Fibroblast of gingiva (primary cell): ENCODE data around the gene GGA1.
"Not testable (repeated sequence)": the region's sequence is repeated elsewhere in the genome, so short reads cannot be mapped to it uniquely, and the experiment has no call there.

Source experiments
- DNase-seq: peaks from one replicate; pipeline ENCODE4 v3.0.0-alpha.2; 2011; ENCODE audit warnings: low read depth

GGA1 gene

DNA sequence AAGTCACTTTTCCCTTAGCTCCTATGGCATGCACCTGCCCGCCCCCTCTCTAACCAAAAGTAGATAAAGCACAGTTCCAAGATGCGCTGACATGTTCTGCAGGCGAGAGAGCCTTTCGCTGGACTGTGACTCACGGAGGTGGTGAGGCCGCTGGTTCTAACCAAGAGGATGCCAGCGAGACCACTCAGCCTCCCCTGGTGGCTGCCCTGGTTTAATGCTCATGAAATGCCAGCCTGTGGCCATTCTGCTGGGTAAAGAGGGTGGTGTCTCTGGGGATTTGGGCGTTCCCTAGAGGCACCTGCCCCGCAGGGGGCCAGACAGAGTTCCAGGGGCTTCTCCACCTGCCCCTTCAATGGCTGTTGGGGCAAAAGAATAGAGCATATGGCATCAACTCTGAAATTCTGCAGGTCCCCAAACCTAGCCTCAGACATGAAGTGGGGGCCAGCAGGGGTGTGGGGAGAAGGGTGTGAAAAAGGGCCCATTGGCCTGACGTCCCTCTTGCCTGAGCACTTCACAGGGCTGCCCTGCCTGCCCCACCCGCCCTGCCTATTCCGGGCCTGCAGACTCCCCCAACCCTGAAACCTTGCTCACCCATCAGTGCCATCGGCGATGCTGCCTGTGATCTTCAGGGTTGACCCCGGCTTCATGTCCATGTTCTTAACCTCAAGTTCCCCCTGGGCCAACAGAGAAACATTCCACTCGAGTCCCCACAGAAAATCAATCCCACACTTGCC is 37.2 kb upstream of the GGA1 start:
- no peak for DNase-seq

DNA sequence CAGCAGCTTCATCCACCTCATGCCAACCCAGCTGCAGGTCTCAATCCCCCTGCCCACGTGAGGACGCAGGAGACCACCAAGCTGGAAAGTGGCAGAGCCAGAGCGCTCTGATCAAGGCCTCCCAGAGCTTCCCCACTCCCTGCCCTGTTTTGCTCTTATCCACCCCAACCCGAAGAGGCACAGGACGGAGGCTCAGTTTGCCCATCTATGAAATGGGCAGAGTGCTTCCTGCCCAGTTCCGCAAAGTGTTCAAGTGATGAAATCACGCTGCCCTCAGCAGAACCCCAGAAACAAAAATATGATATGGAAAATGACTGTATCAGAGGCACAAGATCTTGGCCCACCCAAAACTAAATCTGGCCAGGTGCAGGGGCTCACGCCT is 36.7 kb upstream of the GGA1 start:
- DNase-seq: no peak

DNA sequence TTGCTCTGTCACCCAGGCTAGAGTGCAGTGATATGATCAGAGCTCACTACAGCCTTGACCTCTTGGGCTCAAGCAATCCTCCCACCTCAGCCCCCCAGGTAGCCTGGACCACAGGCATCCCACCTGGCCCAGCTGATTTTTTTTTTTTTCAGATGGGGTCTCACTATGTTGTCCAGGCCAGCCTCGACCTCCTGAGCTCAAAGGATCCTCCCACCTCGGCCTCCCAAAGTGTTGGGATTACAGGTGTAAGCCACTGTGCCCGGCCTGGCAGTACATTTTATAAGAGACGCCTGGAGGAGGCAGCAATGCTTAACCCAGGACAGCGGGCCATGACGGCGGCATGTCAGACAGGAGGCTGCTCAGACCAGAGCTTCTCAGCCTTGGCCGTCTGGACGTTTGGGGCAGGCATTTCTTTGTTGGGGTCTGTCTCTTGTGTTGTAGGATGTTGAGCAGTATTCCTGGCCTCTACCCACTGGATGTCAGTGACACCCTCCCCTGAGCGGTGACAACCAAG is 33.1 kb upstream of the GGA1 start:
- DNase-seq: no peak

DNA sequence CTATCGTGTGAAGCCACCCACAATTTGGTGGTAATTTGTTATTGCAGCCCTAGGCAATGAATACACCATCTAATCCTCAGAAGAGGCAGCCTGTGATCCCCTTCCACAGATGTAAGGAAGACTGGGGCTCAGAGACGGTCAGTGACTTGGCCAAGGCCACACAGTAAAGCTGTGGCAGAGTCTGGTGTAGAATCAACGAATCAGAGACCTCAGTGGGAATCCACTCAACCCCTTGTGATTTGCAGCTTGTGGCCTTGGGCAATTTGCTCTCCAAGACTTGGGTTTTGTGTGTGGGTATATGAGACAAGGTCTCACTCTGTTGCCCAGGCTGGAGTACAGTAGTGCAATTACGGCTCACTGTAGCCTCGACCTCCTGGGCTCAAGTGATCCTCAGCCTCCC is 30.6 kb upstream of the GGA1 start:
- no peak for DNase-seq

DNA sequence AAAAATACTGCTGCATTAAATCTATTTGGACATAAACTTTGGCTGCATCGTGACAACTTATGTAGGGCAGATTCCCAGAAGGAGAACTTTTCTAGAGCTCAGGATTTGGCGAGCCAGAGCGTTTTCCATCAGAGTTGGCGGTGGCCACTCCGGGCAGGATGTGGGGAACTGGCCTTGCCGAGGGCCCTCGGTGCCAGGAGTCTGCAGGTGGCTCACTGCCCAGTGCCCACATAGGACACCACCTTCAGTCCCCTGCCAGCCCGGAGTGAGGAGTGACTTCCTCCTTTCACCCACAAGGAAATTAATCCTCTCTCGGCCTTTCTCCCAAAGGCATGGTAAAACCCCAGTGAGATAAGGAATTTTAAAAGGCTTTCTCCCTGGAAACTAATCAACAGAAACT is 27.1 kb upstream of the GGA1 start:
- peak; percentile 36 for DNase-seq

DNA sequence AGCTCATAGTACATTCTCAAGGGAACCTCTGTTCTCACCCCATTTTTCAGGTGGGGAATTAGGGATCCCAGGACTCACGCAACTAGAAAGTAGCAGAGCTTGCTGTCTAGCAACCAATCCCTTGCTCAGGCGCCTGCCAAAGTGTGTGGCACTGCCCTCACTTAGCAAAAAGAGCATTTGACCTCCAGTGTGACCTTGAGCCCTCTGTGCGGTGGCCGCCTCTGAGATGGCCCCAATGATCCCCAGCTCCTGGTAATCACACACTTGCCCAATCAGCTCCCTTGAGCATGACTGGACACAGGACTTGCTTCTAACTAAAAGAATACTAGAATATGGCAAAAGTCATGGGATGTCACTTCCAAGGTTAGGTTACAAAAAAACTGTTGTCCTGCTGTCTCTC is 26.1 kb upstream of the GGA1 start:
- no peak for DNase-seq

DNA sequence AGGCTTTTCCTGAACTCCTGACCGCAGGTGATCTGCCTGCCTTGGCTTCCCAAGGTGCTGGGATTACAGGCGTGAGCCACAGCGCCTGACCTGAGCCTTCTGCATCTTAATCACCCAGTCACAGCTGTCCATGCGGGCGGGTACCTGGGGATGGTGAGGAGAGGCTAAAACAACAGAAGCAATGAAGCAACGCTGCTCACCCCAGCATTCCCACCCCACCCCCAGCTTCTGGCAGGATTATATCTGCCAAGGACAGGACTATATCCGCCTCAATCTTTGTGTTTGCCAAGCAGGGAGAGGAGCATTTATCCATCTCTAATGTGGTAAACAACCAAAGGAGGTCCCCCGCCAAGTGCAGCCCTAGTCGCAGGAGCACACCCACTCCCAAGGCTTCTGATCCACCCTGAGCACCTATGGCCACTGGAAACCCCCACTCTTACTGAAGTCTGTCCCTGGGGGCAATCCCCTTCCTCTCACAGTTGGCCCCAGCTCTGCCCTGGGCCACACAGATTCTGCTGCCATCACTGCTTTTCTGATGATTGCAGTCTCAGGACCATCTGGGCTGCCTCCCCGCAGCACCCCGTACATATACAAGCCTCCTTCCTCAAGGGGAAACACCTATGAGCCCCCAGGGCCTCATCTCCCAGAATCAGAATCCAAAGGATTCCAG is 20.0 kb upstream of the GGA1 start:
- DNase-seq: no peak

DNA sequence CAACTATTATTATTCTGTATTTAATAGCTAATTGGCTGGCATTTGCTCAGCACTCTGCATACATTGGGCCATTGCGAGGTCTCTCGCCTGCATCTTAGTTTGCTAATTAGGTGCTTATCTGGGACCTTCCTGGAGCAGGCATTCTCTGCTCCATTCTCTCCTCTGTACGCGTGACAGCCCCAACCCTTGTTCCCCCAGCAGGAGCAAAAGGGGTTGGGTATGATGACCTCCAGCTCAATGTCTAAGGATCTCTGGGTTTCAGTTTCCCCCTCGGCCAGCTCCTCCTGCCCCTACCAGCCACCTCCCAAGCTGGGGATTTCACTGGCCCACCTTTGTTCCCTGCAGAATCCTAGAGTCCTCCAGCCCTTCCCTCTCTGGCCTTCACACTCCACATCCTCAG is 19.0 kb upstream of the GGA1 start:
- no peak for DNase-seq

DNA sequence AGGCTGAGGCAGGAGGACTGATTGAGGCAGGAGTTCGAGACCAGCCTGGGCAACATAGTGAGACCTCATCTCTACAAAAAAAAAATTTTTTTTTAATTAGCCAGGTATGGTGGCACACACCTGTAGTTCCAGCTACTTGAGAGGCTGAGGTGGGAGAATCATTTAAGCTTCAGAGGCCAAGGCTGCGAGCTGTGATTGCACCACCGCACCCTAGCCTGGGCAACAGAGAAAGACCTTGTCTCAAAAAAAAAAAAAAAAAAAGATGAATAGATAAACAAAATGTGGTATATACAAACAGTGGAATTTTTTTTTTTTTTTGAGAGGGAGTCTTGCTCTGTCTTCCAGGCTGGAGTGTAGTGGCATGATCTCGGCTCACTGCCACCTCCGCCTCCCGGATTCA is 17.6 kb upstream of the GGA1 start:
- DNase-seq: not testable (repeated sequence)

DNA sequence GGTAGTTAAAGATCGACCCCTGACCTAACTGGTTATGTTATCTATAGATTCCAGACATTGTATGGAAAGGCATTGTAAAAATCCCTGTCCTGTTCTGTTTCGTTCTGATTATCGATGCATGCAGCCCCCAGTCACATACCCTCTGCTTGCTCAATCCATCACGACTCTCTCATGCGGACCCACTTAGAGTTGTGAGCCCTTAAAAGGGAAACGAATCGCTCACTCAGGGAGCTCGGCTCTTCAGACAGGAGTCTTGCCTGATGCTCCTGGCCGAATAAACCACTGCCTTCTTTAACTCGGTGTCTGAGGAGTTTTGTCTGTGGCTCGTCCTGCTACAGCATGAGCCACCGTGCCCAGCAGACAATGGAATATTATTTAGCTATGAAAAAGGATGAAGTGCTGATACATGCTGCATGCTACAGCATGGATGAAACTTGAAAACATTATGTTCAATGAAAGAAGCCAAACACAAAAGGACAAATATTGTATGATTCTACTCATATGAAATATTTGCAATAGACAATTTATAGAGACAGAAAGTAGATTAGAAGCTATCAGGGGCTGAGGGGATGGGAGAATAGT is 16.7 kb upstream of the GGA1 start:
- no peak for DNase-seq

DNA sequence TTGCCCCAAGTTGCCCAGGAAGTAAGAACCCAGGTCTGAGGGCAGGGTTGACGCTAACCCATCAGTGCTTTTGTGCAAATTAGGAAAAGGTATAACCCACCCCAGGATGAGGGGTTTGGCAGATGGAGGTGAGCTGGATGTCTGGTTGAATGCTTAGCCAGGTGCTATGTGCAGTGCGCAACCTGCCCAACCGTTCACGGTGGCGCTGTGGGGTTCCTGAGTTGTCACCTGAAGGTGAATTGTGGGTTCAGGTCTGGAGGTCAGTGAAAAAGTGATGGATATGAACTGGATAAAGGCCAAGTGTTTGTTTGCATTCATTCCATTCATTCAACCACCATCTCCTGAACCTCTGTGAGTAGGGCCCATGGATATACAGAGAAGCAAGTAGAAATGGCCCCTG is 14.4 kb upstream of the GGA1 start:
- no peak for DNase-seq

DNA sequence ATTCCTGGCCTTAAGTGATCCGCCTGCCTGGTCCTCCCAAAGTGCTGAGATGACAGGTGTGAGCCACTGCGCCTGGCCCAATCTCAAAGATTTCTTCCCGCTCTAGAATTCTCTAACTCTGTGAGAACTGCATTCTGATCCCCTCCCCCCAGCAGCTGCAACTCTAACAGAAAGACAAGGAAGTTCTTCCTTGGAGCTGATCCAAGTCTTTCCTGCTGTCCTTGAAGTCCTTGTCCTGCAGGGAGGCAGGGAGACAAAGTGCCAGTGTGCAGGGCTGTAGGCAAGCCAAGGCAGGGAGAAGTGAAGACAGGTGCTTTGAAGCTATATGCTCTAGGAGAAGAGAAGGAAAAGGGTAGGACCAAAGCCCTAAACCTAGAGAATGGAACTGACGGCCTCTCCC is 9.5 kb upstream of the GGA1 start:
- no peak for DNase-seq

DNA sequence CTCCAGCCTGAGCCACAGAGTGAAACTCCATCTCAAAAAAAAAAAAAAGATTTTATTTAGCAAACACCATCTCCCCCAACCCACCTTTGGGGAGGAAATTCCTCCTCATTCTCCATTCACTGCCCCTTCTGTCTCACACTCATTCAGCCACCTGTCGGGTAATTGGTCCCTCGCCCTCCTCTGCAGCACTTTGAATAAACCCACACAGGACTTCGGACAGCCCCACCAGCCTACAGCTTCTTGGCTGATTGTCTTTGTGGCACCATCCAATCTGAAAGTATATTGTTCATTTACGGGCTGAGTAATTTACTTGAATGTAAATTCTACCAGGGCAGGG is 7.5 kb upstream of the GGA1 start:
- DNase-seq: no peak

DNA sequence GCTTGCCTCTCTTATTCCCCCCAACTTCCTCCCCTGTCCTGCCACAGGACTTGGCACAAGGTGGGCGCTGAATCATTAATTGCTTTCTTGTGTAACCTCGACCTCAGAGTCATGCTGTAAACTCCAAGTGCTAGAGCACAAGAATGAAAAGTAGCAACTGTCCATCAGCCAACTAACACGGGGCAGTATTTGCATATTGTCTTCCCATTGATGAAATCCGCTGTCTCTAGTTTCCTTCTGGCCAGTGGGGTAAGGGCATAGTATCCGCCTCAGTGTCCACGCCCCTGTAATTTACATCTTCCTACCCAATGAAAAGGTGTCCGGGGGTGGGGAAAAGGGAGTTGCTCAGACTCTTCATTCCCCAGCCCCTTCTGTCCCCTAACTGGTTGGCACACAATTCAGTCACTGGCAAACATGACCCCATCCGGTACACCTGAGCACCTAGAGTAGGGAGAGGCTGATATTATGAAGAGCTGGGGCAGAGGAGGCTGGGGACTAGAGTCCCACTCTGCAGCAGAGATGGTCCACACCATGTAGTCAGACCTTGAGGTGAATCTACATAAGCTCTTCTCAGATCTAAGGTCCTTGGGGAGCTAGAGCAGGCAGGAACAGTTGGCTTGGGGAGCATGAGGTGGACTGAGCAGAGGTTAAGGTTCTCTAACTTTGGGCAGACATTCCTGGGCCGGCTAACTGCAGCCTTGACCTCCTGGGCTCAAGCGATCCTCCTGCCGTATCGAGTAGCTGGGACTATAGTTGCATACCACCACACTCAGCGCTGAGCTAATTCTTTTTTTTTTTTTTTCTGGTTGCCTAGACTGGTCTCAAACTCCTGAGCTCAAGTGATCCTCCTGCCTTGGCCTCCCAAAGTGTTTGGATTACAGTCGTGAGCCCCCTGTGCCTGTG is 6.8 kb upstream of the GGA1 start:
- peak; percentile 57 for DNase-seq

DNA sequence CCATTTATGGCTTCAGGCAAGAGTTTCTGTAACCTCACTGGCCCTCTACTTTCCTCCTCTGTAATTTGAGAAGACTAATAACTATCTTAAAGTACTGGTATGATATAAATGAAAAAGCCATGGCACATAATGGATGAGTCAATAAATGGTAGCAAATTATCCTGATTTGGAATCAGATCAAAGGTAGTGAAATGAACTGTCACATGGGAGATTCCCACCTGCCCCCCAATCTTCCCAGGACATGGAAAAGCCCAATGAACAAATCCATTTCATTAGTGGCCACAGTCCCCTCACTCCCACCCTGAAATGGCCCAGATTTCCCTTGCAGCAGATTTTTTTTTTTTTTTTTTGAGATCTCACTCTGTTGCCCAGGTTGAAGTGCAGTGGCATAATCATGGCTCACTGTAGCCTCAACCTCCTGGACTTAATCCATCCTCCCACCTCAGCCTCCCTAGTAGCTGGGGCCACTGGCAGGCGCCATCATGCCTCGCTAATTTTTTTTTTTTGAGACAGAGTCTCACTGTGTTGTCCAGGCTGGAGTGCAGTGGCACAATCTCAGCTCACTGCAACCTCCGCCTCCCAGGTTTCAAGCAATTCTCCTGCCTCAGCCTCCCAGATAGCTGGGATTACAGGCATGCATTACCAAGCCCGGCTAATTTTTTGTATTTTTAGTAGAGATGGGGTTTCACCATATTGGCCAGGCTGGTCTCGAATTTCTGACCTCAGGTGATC is 5.9 kb upstream of the GGA1 start:
- DNase-seq: not testable (repeated sequence)

DNA sequence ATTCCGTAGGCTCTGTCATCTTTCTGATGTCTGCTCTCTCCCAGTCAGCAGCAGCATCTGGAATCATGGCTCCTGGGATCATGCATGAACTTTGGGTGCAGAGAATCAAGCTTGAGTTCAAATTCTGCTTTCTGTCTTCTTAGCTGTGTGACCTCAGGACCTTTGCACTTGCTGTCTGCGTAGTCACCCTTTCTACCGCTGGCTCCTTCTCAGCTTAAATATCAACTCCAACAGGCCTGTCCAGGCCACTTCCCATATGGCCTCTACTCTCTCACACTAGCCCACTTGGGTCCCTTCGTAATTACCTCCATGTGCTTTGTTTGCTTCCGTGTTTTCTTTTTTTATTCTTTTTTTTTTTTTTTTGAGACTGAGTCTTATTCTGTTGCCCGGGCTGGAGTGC is 4.6 kb upstream of the GGA1 start:
- DNase-seq: no peak

DNA sequence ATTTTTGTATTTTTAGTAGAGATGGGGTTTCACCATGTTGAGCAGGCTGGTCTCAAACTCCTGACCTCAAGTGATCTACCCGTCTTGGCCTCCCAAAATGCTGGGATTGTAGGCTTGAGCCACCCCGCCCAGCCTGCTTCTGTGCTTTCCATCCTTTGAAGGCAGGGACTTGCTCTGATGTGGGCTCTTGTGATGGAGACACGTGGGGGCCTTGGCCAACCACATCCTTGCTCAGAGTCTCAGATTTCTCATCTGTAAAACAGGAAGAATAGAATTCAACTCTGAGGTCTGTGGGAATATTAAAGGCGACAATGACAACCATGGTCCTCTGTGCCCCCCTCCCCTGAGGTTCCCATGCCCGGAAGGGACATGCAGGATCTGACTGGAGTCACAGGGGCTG is 3.8 kb upstream of the GGA1 start:
- DNase-seq: no peak

DNA sequence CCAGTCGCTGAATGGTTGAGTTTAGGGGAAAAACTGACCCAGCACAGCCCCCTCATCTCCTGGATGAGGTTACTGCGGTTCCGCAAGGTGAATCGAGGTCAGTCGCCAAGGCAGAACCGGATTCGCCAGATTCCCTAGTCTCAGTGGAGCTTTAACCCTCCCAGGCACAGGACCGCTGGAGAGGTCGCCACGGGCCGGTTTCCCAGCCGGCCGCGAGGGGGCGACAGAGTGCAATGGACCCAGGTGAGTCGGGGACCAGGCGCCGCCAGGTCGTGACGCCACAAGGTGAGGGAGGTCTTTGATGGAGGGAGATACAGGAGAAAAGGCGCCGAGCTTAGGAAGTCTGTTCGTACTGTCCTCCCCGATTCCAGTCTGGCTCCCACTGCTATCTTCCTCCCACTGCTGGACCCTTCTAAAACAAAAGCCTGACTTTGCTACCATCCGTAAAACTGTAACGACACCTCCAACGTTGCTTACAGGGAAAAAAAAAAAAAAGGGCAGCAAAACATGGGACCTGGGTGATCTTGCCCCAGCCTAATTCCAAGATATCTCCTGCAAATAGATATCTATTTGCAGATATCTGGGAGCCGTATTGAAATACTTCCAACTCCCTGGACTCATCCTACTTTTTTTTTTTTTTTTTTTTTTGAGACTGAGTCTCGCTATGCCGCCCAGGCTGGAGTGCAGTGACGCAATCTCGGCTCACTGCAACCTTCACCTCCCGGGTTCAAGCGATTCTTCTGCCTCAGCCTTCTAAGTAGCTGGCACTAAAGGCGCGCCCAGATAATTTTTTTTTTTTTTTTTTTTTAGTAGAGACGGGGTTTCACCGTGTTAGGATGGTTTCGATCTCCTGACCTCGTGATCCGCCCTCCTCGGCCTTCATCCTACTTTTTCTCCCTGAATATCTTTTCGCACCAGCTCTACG is 1.4 kb upstream of the GGA1 start:
- peak; percentile 31 for DNase-seq

DNA sequence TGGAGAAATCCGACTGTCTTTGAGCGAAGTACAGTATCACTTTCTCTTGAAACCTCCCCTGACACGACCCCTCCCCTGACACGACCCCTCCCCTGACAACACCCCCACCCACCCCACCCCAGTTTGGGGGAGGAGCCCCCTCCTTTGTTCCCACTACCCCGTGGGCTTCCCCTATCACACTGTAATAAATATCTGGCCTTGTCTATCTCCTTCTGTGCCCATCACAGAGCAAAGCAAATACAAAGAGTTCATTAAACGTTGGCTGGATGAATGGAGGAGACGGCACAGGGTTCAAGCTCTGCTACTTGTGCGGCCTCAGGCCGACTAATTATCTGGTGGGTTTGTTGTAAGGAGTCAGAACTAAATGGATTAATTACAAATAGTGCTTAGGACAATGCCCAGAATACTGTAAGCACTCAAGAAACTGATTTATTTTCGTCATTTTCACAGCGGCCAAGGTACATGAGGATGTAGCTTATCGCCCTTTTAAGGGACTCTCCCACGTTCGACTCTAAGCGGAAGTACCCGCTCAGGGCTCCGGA is 628 bp upstream of the GGA1 start:
- no peak for DNase-seq
